ENCODE measurements around the gene MAD1L1.

Gene MAD1L1

DNA sequence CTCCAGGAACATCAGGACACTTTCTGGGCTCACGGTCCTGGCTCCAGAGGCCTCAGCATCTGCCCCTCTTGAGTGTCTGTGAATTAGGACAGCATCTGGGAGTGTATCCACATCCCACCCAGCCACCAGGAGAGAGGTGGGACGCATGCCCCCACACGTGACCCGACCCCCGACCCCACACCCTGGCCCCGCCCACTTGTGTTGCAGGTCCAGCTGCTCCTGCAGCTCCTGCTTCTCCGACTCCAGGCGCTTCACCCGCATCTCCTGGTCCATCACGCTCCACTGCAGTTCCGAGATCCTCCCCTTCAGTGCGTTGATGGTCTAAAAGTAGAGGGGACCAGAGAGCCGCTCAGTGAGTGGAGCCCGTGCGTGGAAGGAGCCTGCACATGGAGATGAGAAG lies 13.6 kb downstream of the MAD1L1 start:
- DNase-seq (ENCODE audit: low read depth in 3 of 3): no peak

DNA sequence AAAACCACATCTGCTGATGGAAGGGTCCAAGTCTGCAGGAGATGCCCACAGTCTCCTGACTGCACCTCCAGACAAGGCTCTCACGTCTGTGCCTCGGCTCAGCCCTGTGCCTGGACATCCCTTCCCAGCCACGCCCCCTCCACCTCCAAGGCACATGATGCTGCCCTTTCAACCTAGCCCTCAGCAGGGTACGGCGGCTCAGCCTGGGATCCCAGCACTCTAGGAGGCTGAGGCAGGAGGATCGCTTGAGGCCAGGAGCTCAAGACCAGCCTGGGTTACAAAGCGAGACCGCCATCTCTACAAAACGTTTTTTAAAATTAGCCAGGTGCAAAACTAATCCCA lies 14.3 kb downstream of the MAD1L1 start:
- no peak for DNase-seq (ENCODE audit: low read depth in 3 of 3)

DNA sequence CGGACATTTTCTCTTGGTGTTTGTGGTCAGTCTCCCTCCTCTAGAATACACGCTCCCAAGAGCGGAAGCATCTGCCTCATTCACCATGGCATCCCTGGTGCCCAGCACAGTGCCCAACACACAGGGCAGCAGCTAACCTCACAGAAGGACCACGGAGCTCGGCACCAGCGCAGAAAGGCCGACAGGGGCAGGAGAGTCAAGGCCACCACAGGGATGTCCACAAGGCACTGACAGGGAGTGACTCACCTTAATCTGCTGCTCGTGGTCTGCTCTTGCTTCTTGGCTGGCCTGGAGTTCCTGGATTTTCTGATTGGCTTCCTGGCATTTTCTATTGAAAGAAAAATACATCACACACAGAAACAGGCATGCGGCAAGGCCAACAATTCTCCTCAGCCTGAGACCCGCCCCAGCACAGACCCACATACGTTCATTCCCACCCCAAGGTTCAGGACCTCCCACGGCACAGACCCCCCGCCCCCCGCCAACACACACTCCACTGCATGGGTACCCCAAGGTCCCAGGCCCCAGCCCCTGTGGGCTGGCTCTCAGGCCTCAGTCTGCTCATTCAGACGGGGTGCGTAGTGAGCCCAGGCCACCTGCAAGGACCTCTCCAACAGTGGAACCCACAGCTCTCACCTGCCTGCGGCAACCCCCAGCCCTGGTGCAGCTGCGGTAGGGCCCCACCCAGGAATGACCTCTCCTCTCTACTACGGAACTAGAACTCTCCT lies 14.9 kb downstream of the MAD1L1 start:
- no peak for DNase-seq (ENCODE audit: low read depth in 3 of 3)

- DNase-seq (ENCODE audit: low read depth in 3 of 3): no peak
Observed at GRCh38 chr7:2217206-2217605, 15.5 kb downstream of the MAD1L1 start.

DNA sequence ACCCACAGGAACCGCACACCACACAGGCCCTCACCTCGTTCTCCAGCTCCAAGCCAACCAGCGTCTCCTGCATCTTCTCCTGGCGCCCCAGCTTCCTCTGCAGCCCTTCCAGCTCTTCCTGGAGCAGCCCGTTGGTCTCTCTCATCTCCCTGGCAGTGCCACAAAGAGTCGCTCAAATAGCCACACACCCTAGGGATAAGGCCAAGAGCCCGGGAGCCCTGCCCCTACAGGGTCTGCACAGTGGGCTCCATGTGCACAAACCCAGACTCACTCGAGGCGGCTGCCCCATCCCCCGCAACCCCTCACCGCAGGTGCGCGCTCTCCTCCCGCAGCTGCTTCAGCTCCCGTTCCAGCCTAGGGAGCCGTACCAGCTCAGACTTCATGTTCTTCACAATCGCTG lies 16.9 kb downstream of the MAD1L1 start:
- no peak for DNase-seq (ENCODE audit: low read depth in 3 of 3)

DNA sequence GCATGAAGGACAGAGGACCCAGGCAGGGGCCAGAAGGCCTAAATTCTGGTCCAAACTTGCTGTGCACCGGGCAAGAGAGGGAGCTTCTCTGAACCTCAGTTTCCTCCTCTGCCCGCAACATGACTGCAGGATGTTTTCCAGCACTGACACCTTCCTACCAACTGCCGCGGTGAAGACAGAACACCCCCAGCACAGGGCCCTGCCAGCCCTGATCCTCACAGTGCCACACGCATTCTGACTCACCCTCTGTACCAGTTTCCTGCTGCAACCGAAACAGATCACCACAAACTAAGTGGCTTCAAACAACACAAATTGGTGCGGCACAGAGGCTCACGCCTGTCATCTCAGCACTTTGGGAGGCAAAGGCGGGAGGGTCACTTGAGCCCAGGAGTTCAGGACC lies 18.1 kb downstream of the MAD1L1 start:
- DNase-seq (ENCODE audit: low read depth in 3 of 3): no peak

GRCh38 chr7:2213551-2214215 lies 19.1 kb downstream of the MAD1L1 start:
- DNase-seq (ENCODE audit: low read depth in 3 of 3): no peak

DNA sequence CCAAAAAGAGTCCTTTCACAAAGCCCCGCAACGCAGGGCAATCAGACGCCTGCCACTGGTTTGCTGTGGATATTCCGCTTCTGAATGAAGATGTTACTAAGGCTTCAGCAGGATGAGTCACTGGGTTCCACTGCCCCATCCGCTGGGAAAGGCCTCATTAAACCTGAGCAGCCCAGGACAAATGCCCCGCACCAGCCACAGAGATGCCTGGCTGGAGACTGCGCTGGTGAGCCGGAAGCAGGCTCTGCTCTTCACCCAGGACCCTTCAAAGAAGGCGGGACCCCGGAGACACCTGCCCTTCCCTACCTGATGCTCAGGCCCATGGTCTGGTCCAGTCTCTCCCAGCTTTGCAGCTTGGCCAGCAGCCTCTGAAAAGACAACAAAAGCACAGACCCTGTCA lies 19.8 kb downstream of the MAD1L1 start:
- DNase-seq (ENCODE audit: low read depth in 3 of 3): no peak

DNA sequence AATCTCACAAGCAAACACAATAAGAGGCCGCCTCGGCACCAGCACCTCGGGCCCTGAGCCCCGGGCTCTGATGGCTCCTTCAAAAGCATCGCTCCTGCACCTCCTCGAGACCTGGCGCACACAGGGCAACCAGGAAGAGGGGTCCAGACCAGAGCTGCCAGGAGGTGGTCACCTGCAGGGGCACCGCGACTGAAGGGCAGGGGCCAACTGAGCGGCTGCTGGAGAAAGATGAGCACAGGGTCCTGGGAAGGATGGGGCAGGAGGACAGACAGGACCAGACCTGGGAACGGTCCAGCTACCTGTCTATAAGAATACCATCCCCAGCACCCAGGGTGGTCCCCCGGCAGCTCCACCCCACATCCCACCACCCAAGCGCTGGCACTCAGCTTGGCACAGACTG lies 20.8 kb downstream of the MAD1L1 start:
- DNase-seq (ENCODE audit: low read depth in 3 of 3): no peak

DNA sequence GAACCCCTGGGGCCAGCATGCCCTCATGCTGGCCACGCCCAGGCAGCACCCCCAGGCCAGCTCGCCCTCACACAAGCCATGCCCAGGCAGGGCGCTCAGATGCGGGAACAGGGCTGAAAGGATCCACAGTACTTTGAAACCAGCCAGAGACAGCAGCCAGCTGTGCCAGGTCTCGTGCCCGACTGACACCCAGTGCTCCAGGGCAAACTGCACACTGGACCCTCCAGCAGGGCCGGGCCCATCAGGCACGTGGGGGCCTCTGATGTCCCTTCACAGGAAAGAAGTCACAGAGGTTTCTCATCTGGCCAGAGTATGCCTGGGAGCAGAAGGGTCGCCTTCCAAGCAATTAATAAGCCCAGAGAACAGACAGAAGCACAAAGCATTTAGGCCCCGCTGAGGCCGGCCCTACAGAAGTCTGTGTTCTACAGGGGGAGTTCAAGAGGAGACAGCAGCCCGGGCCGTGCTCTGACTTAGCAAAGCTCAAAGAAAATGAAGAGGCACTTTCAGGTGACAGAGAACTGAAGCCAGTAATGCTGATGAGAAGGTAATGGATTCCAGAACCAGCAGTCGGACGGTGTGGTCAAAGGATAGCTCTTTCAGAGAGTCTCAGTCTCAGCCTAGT lies 21.4 kb downstream of the MAD1L1 start:
- DNase-seq (ENCODE audit: low read depth in 3 of 3): no peak

DNA sequence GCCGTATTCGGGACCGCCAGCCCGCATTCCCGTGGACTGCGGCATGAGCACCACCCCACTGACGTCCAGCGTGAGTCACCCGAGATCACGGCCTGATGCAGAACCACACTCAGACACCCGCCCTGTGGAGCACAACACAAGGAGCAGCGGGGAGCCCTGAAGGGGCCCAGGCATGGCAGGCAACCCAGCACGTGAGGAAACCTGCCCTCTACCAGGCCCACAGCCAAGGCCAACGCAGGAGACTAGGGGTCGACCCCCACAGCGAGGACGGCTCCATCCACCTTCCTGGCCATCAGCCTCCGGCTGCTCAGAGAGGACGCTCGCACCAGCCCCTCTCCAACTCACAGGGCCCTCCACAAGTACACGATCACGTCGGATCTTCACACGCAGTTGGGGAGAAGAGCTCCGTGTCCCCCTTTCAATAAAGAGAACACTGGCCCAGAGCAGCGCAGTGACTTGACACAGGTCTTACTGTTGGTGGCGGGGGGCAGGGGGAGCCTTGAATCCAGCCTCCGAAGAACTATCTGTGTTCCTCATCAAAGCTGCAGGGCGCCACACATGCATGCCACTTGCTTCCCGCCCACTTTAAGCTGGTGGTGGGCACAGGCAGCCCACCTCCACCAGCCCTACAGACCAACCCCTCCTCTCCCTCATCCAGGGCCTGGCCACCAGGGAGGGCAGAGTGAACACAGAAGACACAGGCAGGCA lies 22.0 kb downstream of the MAD1L1 start:
- DNase-seq (ENCODE audit: low read depth in 3 of 3): no peak

GRCh38 chr7:2209961-2210323 lies 22.8 kb downstream of the MAD1L1 start:
- no peak for DNase-seq (ENCODE audit: low read depth in 3 of 3)

GRCh38 chr7:2209146-2209960 lies 23.4 kb downstream of the MAD1L1 start:
- peak in 2 of 3 donors; percentile 11 to 20 for DNase-seq (ENCODE audit: low read depth in 3 of 3)

DNA sequence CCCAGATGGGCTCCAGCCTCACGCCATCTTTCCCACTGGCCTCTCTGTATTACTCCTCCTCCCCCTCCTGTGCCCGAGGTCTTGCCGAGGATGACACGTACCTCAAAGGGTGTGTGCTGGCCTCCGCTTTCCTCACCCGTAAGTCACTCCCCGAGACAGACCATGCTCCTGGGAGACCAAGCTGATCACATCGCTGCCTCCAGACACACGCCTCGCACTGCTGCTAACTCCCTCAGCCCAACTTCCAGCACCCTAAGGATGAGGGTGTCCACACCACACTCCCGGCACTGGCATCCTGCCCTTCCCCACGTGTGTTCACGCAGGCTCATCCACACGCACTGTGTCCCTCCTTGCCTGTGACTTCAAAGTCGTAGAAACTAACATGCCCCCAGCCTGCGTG lies 24.0 kb downstream of the MAD1L1 start:
- DNase-seq (ENCODE audit: low read depth in 3 of 3): no peak

DNA sequence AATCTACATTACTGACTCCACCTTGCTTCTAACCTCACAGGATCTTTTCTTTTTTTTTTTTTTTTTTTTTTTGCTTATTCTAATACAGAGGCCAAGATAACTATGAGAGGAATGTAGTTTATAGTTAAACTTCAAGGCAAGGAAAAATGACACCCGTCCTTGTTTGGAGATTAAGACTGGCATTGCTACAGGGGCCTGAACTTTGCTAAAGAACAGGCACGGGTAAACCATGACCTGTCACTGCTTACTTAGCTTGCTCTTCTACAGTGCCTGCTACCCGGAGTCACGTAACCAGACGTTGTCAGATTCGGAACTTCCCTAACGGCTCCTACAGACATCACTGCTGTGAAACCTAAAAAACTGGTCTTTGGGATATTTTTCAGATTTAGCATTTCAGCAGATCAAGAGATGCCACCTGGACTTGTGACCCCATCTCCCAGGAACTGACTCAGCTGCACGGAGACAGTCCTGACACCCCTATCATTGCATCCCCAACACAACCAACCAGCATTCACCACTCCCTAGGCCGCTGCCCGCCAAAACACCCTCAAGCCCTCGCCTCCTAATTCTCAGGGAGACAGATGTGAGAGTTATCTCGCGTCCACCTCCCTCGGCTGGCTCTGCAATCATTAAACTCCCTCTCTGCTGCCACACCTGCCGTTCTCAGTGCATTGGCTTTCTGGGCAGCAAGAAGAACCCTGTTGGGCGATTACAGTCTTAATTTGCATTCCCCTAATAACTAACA lies 27.5 kb downstream of the MAD1L1 start:
- no peak for DNase-seq (ENCODE audit: low read depth in 3 of 3)

DNA sequence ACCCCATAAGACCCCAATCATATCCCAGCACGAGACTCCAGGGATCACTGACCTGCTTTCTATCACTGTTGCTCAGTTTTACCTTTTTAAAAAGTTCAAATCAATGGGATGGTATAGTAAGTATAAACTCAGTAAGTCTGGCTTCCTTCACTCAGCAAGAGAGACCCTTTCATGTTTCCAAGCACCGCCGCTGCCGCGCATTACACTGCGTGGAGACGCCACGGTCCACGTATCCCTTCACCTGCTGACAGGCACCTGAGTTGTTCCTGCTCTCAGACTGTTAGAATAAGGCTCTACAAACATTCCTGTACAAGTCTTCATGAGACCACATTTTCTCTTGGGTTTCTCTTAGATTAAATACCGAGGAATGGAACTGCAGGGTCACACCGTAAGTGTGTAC lies 28.3 kb downstream of the MAD1L1 start:
- DNase-seq (ENCODE audit: low read depth in 3 of 3): no peak

- DNase-seq (ENCODE audit: low read depth in 3 of 3): no peak
Observed at GRCh38 chr7:2203766-2204300, 28.9 kb downstream of the MAD1L1 start.

DNA sequence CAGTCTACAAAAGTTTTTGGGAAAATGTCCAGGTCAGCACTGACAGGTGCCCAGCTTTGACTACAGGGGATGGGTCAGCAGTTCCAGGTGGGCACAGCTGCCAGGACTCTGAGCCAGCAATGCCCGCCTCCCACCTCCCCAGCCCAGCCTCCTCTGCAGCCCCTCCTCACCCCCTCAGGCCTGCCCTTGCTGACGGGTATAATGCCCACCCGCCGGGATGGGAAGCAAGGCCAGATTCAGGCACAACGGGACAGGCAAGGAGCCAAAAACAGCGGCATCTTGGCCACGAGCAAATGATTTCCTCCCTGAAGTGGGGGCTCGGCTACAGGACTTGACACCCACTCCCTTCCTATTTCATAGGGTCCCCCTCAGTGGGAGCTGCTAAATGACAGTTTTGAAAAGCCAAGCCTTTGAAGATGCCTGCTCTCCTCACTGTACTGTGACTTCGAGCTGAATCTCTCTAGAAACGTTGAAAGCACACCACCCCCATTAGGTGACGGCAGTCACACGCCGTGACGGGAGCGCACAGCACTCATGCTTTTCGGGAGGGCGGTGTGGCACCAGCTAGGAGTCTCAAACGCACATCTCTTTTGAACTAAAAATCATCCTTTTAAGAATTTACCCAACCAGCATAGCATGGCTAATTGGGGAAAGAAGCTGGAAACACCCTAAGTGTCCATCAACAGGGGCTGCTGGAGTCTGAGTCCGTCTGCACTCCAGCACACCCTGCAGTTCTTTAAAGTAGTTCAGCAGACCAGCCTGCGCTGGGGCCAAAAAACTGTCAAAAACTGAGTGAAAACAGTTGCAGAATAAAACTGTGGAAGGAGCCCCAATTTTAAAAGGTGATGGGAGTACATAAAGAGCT lies 29.6 kb downstream of the MAD1L1 start:
- DNase-seq (ENCODE audit: low read depth in 3 of 3): no peak

- no peak for DNase-seq (ENCODE audit: low read depth in 3 of 3)
Observed at GRCh38 chr7:2202361-2202761, 30.4 kb downstream of the MAD1L1 start.

All from stimulated activated CD4-positive, alpha-beta T cell treated with anti-CD3 and anti-CD28 coated beads, TNF-alpha, amount 100 ng/mL, for 48 hours (primary cell).